Central memory CD8-positive, alpha-beta T cell (primary cell): ENCODE results near the gene PPIL1.

Source experiments
- ATAC-seq: fragments of 150-1000 bp; cut with Tn5 transposase; replicated peaks from 2 replicates; pipeline ENCODE4 v1.10.0; 2022; ENCODE audit warnings: mild to moderate bottlenecking, moderate FRiP score, moderate number of reproducible peaks; ENCODE audit not compliant: poor library complexity, severe bottlenecking; ENCODE audit errors: extremely low read depth
- DNase-seq, 2 donors: peaks; one replicate each; pipeline ENCODE4 v3.0.0; 2021; ENCODE audit warnings: low spot score in 2 of 2
- H3K27ac Mint-ChIP-seq: one replicate; pipeline ENCODE4 v1.8.0; 2022; ENCODE audit warnings: low read depth, mild to moderate bottlenecking, moderate library complexity, mixed read lengths
- H3K27me3 Mint-ChIP-seq: one replicate; pipeline ENCODE4 v1.8.0; 2022; ENCODE audit warnings: mixed read lengths
- H3K36me3 Mint-ChIP-seq: one replicate; pipeline ENCODE4 v1.8.0; 2022; ENCODE audit warnings: mild to moderate bottlenecking, moderate library complexity, mixed read lengths; ENCODE audit not compliant: insufficient read depth
- H3K4me1 Mint-ChIP-seq: one replicate; pipeline ENCODE4 v1.8.0; 2022; ENCODE audit warnings: mixed read lengths
- H3K4me3 Mint-ChIP-seq: one replicate; pipeline ENCODE4 v1.8.0; 2022; ENCODE audit warnings: mild to moderate bottlenecking, moderate library complexity, mixed read lengths
- H3K9me3 Mint-ChIP-seq: one replicate; pipeline ENCODE4 v1.8.0; 2022; ENCODE audit warnings: mixed read lengths

Gene PPIL1

GRCh38 chr6:36834576-36835341 lies 39.8 kb downstream of the PPIL1 start:
- Mint-ChIP-seq H3K9me3 (no peaks in the 10 kb centered on the region), H3K27ac (no peak overlapping the region), H3K36me3 (no peaks in the 10 kb centered on the region), H3K27me3 (peaks cover 24% of the 10 kb centered on the region), H3K4me1 (peaks cover 8% of the 10 kb centered on the region), H3K4me3 (no peak overlapping the region)
- ATAC-seq (no peak), DNase-seq (no peak)

GRCh38 chr6:36833182-36833789 lies 41.3 kb downstream of the PPIL1 start:
- Mint-ChIP-seq H3K27ac (no peak overlapping the region), H3K4me1 (peaks cover under 1% of the 10 kb centered on the region), H3K27me3 (peaks cover 14% of the 10 kb centered on the region), H3K9me3 (no peaks in the 10 kb centered on the region), H3K36me3 (no peaks in the 10 kb centered on the region), H3K4me3 (no peak overlapping the region)
- no peak for DNase-seq
- ATAC-seq = no peak

GRCh38 chr6:36832313-36832712 lies 42.3 kb downstream of the PPIL1 start:
- ATAC-seq (no peak), DNase-seq (no peak)
- no peak overlapping the region for H3K27ac Mint-ChIP-seq
- H3K36me3 Mint-ChIP-seq = no peaks in the 10 kb centered on the region
- peaks cover 2% of the 10 kb centered on the region for H3K4me1 Mint-ChIP-seq
- no peaks in the 10 kb centered on the region for H3K9me3 Mint-ChIP-seq
- H3K27me3 Mint-ChIP-seq = peaks cover 10% of the 10 kb centered on the region
- no peak overlapping the region for H3K4me3 Mint-ChIP-seq

- peaks cover 6% of the 10 kb centered on the region for H3K4me1 Mint-ChIP-seq
- H3K9me3 Mint-ChIP-seq = no peaks in the 10 kb centered on the region
- DNase-seq = no peak
- no peak for ATAC-seq
- no peak overlapping the region for H3K27ac Mint-ChIP-seq
- no peak overlapping the region for H3K4me3 Mint-ChIP-seq
- peaks cover 23% of the 10 kb centered on the region for H3K27me3 Mint-ChIP-seq
- no peaks in the 10 kb centered on the region for H3K36me3 Mint-ChIP-seq
Observed at GRCh38 chr6:36830577-36830976, 44.0 kb downstream of the PPIL1 start.

DNA sequence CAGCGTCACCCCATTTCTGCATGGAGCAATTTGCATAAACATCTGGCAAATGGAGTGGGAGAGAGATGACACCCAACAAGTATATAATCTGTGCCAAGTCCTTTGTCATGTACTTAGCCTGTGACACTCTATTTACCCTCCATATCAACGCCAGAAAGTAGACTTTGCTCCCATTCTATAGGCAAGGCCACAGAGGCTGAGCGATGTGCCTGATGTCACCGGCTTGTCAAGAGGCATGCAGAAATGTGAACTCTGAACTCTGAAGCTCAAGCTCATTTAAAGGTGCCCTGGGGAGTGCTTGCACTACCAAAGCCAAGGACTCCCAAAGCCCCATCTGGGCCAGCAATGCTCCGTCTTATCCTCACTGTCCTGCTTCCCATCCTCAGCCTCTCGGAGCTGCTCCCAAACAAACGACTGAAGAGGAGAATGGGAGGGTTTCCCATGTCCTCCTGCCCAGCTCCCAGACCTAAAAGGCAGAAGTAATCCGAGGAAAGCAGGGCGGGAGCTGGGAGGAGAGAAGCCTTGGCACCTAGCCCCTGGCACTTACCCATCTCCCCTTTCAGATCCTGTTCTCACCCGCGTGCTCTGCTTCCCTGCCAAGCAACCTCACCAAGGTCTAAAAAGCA lies 44.6 kb downstream of the PPIL1 start:
- H3K9me3 Mint-ChIP-seq = no peaks in the 10 kb centered on the region
- peaks cover 6% of the 10 kb centered on the region for H3K4me1 Mint-ChIP-seq
- DNase-seq (no peak), ATAC-seq (no peak)
- H3K36me3 Mint-ChIP-seq = no peaks in the 10 kb centered on the region
- no peak overlapping the region for H3K4me3 Mint-ChIP-seq
- H3K27me3 Mint-ChIP-seq = peaks cover 29% of the 10 kb centered on the region
- no peak overlapping the region for H3K27ac Mint-ChIP-seq

DNA sequence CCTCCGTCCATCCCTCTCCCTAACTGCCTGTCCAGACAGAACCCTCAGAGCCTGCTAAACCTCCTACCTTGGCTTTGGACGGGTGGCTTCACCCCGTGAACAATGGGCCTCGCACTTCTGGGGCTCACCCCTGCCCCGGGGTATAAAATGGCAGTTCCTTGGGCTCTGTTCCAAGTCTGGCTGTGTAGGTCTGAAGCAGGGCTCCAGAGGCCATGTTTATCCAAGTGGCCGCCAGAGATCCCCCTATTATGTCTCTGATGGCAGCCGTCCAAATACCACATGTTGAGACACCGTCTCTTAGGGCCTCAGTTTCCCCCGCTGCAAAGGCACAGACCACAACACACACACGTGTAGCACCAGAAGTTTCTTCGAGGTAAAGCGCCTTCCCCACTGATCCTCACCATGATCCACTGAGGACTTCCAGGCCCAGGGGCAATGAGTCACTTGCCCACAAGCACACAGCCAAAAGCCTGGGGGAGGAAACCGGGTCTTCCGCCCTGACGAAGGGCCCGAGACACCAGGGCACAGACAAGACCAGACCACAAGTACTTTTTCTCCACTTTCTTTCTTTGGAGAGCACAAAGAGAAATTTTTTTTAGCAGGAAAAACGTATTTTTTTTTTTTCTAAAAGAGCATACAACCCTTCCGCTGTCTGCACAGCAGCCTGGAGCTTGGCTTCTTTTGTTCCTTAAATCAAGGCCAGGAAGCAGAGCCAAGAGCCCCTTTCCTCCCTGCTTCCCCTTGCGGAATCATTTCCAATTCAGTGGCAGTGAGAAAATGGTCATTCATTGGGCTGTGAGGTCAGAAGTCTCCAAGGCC lies 47.1 kb downstream of the PPIL1 start:
- no peak for DNase-seq

GRCh38 chr6:36826520-36827227 lies 47.9 kb downstream of the PPIL1 start:
- DNase-seq (no peak), ATAC-seq (no peak)
- no peaks in the 10 kb centered on the region for H3K36me3 Mint-ChIP-seq
- H3K27me3 Mint-ChIP-seq = peaks cover 37% of the 10 kb centered on the region
- no peak overlapping the region for H3K4me3 Mint-ChIP-seq
- H3K9me3 Mint-ChIP-seq = no peaks in the 10 kb centered on the region
- H3K4me1 Mint-ChIP-seq = peaks cover 6% of the 10 kb centered on the region
- H3K27ac Mint-ChIP-seq = no peak overlapping the region

More for the DNA sequence above, 47.1 kb downstream of the PPIL1 start:
- Mint-ChIP-seq H3K27ac (no peak overlapping the region), H3K4me3 (no peak overlapping the region), H3K9me3 (no peaks in the 10 kb centered on the region), H3K36me3 (no peaks in the 10 kb centered on the region), H3K27me3 (peaks cover 37% of the 10 kb centered on the region), H3K4me1 (peaks cover 6% of the 10 kb centered on the region)
- ATAC-seq = no peak

DNA sequence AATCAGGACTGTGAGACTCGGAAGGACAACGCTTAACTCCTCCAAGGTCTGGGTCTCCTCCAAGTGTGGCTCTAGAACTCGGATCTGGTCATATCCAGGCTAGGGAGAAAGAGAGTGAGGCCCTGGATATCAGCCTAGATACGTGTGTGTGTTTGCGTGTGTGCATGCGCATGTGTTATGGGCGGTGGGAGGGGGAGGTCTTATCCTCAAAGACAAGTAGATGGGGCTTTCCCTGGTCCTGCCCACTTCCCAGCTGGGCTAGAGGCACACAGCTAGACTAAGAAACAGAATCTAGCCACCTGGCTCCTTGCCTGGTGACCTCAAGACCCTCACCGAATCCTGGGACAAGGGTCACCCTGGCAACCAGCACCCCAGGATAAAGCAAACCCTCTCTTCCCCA lies 48.6 kb downstream of the PPIL1 start:
- Mint-ChIP-seq H3K4me1 (peaks cover 6% of the 10 kb centered on the region), H3K9me3 (no peaks in the 10 kb centered on the region), H3K27me3 (peaks cover 37% of the 10 kb centered on the region), H3K4me3 (no peak overlapping the region), H3K36me3 (no peaks in the 10 kb centered on the region), H3K27ac (no peak overlapping the region)
- ATAC-seq (no peak), DNase-seq (no peak)

DNA sequence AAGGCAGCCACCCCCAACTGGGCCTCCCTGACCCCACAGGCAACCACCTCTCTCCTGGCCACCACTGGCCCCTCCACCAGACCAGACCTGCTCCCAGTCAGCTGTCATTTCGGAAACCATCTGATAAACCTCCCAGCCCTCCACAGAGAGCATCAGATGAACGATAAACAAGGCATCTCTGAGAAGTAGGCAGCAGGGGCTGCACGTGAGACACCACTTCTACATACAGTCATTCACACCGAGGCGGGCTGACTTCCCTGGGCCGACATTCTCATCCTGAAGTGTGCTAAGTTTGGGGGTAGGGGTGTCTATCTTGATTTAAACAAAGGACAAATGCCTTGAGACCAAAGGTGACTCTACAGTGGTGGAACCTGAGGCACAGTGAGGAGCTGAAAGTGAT lies 49.2 kb downstream of the PPIL1 start:
- Mint-ChIP-seq H3K27me3 (peaks cover 37% of the 10 kb centered on the region), H3K9me3 (no peaks in the 10 kb centered on the region), H3K4me1 (peaks cover 6% of the 10 kb centered on the region), H3K4me3 (no peak overlapping the region), H3K27ac (no peak overlapping the region), H3K36me3 (no peaks in the 10 kb centered on the region)
- no peak for ATAC-seq
- DNase-seq = no peak

GRCh38 chr6:36824253-36824652 lies 50.4 kb downstream of the PPIL1 start:
- H3K9me3 Mint-ChIP-seq = no peaks in the 10 kb centered on the region
- no peak for ATAC-seq
- H3K27ac Mint-ChIP-seq = no peak overlapping the region
- no peak for DNase-seq
- no peak overlapping the region for H3K4me3 Mint-ChIP-seq
- peaks cover 6% of the 10 kb centered on the region for H3K4me1 Mint-ChIP-seq
- H3K27me3 Mint-ChIP-seq = peaks cover 37% of the 10 kb centered on the region
- H3K36me3 Mint-ChIP-seq = no peaks in the 10 kb centered on the region

GRCh38 chr6:36823421-36824096 lies 51.0 kb downstream of the PPIL1 start:
- H3K27ac Mint-ChIP-seq = no peak overlapping the region
- DNase-seq (no peak), ATAC-seq (no peak)
- H3K9me3 Mint-ChIP-seq = no peaks in the 10 kb centered on the region
- peaks cover 37% of the 10 kb centered on the region for H3K27me3 Mint-ChIP-seq
- H3K36me3 Mint-ChIP-seq = no peaks in the 10 kb centered on the region
- H3K4me1 Mint-ChIP-seq = peaks cover 6% of the 10 kb centered on the region
- H3K4me3 Mint-ChIP-seq = no peak overlapping the region
